GM23338 (cell line): ENCODE data around the gene ARAP1. TPM values are rescaled to one million over a fixed set of nuclear protein-coding genes. Genes with fewer than 3 reads are reported as not detected.

ENCODE experiments used
- ATAC-seq: fragments of 200-7000 bp; cut with Tn5 transposase; 3 replicates; pipeline ENCODE4 v1.9.1; 2020
- DNase-seq: peaks from one replicate; pipeline ENCODE4 v3.0.0-alpha.2; 2015; ENCODE audit warnings: low spot score
- H2AFZ ChIP-seq: fragments of 200-600 bp; sonication (generic); 2 replicates; pipeline ENCODE4 v1.8.0; 2016; ENCODE audit warnings: antibody characterized with exemption, mild to moderate bottlenecking, moderate library complexity
- H3F3A ChIP-seq: fragments of 200-600 bp; sonication (generic); replicated peaks from 2 replicates; pipeline ENCODE4 v1.8.0; 2017; ENCODE audit warnings: antibody characterized with exemption, mixed run types, low read depth
- H3K27ac ChIP-seq: fragments of 200-600 bp; sonication (generic); 2 replicates; pipeline ENCODE4 v1.6.1; 2016; ENCODE audit warnings: low read depth
- H3K27me3 ChIP-seq: fragments of 200-600 bp; sonication (generic); 2 replicates; pipeline ENCODE4 v1.8.0; 2016; ENCODE audit warnings: mild to moderate bottlenecking, mixed run types, moderate library complexity; ENCODE audit not compliant: insufficient read depth
- H3K36me3 ChIP-seq: fragments of 200-600 bp; sonication (generic); 2 replicates; pipeline ENCODE4 v1.8.0; 2016; ENCODE audit warnings: mild to moderate bottlenecking; ENCODE audit not compliant: insufficient read depth
- H3K4me1 ChIP-seq: fragments of 200-600 bp; sonication (generic); 2 replicates; pipeline ENCODE4 v1.8.0; 2016; ENCODE audit warnings: mild to moderate bottlenecking, moderate library complexity; ENCODE audit not compliant: insufficient read depth
- H3K4me2 ChIP-seq: fragments of 200-600 bp; sonication (generic); 2 replicates; pipeline ENCODE4 v1.7.1; 2017; ENCODE audit warnings: mixed run types
- H3K4me3 ChIP-seq: fragments of 200-600 bp; sonication (generic); 2 replicates; pipeline ENCODE4 v1.6.1; 2016; ENCODE audit warnings: mixed run types
- H3K79me2 ChIP-seq: fragments of 200-600 bp; sonication (generic); replicated peaks from 2 replicates; pipeline ENCODE4 v1.8.0; 2017; ENCODE audit warnings: mild to moderate bottlenecking; ENCODE audit not compliant: insufficient read depth
- H3K9me2 ChIP-seq: fragments of 200-600 bp; sonication (generic); 2 replicates; pipeline ENCODE4 v1.8.0; 2017; ENCODE audit not compliant: insufficient read depth
- H4K20me1 ChIP-seq: fragments of 200-600 bp; sonication (generic); replicated peaks from 2 replicates; pipeline ENCODE4 v1.8.0; 2017; ENCODE audit warnings: mild to moderate bottlenecking; ENCODE audit not compliant: insufficient read depth
- H3K27ac Mint-ChIP-seq: 2 replicates; pipeline ENCODE4 v1.8.0; 2020; ENCODE audit warnings: inconsistent platforms, mild to moderate bottlenecking, moderate library complexity, mixed read lengths
- H3K27me3 Mint-ChIP-seq: 3 replicates; pipeline ENCODE4 v1.8.0; 2022; ENCODE audit warnings: low read depth, mild to moderate bottlenecking, moderate library complexity, mixed read lengths, inconsistent platforms; ENCODE audit not compliant: insufficient read depth, poor library complexity
- H3K36me3 Mint-ChIP-seq: 3 replicates; pipeline ENCODE4 v1.8.0; 2021; ENCODE audit warnings: low read depth, mild to moderate bottlenecking, inconsistent platforms, moderate library complexity, mixed read lengths
- H3K4me1 Mint-ChIP-seq: 3 replicates; pipeline ENCODE4 v1.8.0; 2020; ENCODE audit warnings: mild to moderate bottlenecking, inconsistent platforms, mixed read lengths
- H3K4me3 Mint-ChIP-seq: 3 replicates; pipeline ENCODE4 v1.8.0; 2021; ENCODE audit warnings: moderate library complexity, mild to moderate bottlenecking, inconsistent platforms, mixed read lengths
- H3K9me3 Mint-ChIP-seq: 3 replicates; pipeline ENCODE4 v1.8.0; 2020; ENCODE audit warnings: moderate library complexity, mild to moderate bottlenecking, inconsistent platforms, mixed read lengths
- CREB1 ChIP-seq: fragments of 250-450 bp; sonication (Bioruptor Pico); IDR thresholded peaks from 2 replicates; pipeline ENCODE4 v1.5.0; 2020; ENCODE audit warnings: low read depth, mild to moderate bottlenecking, moderate library complexity
- EZH2 ChIP-seq: fragments of 200-600 bp; sonication (generic); IDR thresholded peaks from one replicate; pipeline ENCODE4 v1.8.0; 2017; ENCODE audit warnings: antibody characterized with exemption, mild to moderate bottlenecking, low read depth; ENCODE audit not compliant: unreplicated experiment
- NANOG ChIP-seq: IDR thresholded peaks from 2 replicates; pipeline ENCODE4 v1.6.1; 2016; ENCODE audit warnings: antibody characterized with exemption, borderline replicate concordance
- POLR2AphosphoS5 ChIP-seq: IDR thresholded peaks from 2 replicates; pipeline ENCODE4 v1.6.1; 2016; ENCODE audit warnings: antibody characterized with exemption, low read depth
- STAT1 ChIP-seq: IDR thresholded peaks from one replicate; pipeline ENCODE4 v1.6.1; 2016; ENCODE audit warnings: antibody characterized with exemption; ENCODE audit not compliant: unreplicated experiment
- ZNF114 ChIP-seq: fragments of 250-450 bp; sonication (Bioruptor Pico); IDR thresholded peaks from 2 replicates; pipeline ENCODE4 v1.5.0; 2020; ENCODE audit warnings: mild to moderate bottlenecking, moderate library complexity
- ZNF331 ChIP-seq: fragments of 250-450 bp; sonication (Bioruptor Pico); IDR thresholded peaks from 2 replicates; pipeline ENCODE4 v1.5.0; 2020; ENCODE audit warnings: low read depth, mild to moderate bottlenecking, moderate library complexity
- polyA plus RNA-seq: library from polyadenylated mRNA; unstranded; fragments of >200 nt; fragmentation: Nextera tagmentation; extraction: Ambion mirVana; gene quantifications from 2 replicates; pipeline ENCODE4 v1.2.1, GENCODE V29; 2016
- total RNA-seq: library from RNA; depleted of rRNA; stranded (reverse); fragments of >200 nt; shearing (Covaris generic); gene quantifications from 2 replicates; pipeline ENCODE4 v1.2.3, GENCODE V29; 2014
- TF ChIP-seq, protein P1 (sequence below): IDR thresholded peaks from 2 replicates; pipeline ENCODE4 v1.6.1; 2016; ENCODE audit warnings: antibody characterized with exemption
- TF ChIP-seq, protein P2 (sequence below): fragments of 250-450 bp; sonication (Bioruptor Pico); IDR thresholded peaks from 2 replicates; pipeline ENCODE4 v1.5.0; 2020; ENCODE audit warnings: mild to moderate bottlenecking, moderate library complexity
- TF ChIP-seq, protein P3 (sequence below), 2 experiments: fragments of 200-600 bp in 1 of 2; sonication (generic) in 1 of 2; conservative IDR thresholded peaks; 2 replicates each; pipeline versions ENCODE4 v1.5.1 to v1.6.1; 2016 to 2017; ENCODE audit warnings: antibody characterized with exemption in 2 of 2, low read depth in 2 of 2, mild to moderate bottlenecking in 2 of 2, moderate library complexity in 1 of 2
- TF ChIP-seq, protein P4 (sequence below): IDR thresholded peaks from one replicate; pipeline ENCODE4 v1.6.1; 2018; ENCODE audit warnings: antibody characterized with exemption; ENCODE audit not compliant: unreplicated experiment

The ARAP1 gene
- total and polyA plus RNA-seq, 2 experiments from 2014 or later, result 24.5 to 116 TPM

DNA sequence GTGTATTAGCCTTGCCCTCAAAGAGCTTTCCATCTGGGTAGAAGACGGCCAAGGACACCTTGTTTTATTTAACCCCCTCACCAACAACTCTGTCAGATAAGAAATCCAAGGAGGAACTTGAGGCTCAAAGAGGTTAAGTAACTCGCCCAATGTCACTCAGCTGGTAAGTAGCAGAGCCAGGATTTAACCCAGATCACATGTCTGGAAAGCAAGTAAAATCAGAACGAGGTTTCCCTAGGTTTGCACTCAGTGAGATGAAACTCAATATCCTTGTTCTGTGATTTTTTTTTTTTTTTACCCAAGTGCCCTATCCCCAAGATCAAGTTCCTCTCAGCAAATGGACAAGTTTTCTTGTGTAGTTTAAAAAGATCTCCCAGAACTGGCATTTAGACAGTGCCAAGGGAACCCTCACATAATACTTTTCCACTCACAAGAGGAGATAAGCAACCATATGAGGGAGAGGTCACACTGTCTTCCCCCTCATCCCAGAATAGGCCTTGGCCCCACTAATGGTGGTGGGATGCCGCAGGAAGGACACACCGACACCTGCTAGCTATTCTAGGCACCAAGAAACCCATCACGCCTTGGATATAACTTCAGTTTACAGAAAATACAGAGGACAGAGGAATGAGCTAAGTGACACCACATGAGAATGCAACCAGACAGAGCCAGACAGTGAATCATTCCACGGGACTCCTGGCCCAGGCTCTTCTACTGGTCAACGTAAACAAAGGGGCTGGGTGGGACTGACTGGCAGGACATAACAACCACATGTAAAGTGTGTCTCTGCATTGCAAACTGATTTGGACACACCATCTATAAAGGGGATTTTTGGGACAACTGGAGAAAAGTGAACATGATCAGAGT, 8.6 kb upstream of the ARAP1 start:
- peaks cover 3% of the 10 kb centered on the region; the same call in 1 of the 3 replicates for H3K36me3 Mint-ChIP-seq
- TF ChIP-seq ZNF114 (CRISPR knock-in tag) (no peak), CREB1 (CRISPR knock-in tag) (no peak), STAT1 (no peak), POLR2AphosphoS5 (no peak), NANOG (no peak), ZNF331 (CRISPR knock-in tag) (no peak), EZH2 (no peak)
- TF ChIP-seq, protein P1, sequence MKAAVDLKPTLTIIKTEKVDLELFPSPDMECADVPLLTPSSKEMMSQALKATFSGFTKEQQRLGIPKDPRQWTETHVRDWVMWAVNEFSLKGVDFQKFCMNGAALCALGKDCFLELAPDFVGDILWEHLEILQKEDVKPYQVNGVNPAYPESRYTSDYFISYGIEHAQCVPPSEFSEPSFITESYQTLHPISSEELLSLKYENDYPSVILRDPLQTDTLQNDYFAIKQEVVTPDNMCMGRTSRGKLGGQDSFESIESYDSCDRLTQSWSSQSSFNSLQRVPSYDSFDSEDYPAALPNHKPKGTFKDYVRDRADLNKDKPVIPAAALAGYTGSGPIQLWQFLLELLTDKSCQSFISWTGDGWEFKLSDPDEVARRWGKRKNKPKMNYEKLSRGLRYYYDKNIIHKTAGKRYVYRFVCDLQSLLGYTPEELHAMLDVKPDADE, result no peak
- TF ChIP-seq, protein P2, sequence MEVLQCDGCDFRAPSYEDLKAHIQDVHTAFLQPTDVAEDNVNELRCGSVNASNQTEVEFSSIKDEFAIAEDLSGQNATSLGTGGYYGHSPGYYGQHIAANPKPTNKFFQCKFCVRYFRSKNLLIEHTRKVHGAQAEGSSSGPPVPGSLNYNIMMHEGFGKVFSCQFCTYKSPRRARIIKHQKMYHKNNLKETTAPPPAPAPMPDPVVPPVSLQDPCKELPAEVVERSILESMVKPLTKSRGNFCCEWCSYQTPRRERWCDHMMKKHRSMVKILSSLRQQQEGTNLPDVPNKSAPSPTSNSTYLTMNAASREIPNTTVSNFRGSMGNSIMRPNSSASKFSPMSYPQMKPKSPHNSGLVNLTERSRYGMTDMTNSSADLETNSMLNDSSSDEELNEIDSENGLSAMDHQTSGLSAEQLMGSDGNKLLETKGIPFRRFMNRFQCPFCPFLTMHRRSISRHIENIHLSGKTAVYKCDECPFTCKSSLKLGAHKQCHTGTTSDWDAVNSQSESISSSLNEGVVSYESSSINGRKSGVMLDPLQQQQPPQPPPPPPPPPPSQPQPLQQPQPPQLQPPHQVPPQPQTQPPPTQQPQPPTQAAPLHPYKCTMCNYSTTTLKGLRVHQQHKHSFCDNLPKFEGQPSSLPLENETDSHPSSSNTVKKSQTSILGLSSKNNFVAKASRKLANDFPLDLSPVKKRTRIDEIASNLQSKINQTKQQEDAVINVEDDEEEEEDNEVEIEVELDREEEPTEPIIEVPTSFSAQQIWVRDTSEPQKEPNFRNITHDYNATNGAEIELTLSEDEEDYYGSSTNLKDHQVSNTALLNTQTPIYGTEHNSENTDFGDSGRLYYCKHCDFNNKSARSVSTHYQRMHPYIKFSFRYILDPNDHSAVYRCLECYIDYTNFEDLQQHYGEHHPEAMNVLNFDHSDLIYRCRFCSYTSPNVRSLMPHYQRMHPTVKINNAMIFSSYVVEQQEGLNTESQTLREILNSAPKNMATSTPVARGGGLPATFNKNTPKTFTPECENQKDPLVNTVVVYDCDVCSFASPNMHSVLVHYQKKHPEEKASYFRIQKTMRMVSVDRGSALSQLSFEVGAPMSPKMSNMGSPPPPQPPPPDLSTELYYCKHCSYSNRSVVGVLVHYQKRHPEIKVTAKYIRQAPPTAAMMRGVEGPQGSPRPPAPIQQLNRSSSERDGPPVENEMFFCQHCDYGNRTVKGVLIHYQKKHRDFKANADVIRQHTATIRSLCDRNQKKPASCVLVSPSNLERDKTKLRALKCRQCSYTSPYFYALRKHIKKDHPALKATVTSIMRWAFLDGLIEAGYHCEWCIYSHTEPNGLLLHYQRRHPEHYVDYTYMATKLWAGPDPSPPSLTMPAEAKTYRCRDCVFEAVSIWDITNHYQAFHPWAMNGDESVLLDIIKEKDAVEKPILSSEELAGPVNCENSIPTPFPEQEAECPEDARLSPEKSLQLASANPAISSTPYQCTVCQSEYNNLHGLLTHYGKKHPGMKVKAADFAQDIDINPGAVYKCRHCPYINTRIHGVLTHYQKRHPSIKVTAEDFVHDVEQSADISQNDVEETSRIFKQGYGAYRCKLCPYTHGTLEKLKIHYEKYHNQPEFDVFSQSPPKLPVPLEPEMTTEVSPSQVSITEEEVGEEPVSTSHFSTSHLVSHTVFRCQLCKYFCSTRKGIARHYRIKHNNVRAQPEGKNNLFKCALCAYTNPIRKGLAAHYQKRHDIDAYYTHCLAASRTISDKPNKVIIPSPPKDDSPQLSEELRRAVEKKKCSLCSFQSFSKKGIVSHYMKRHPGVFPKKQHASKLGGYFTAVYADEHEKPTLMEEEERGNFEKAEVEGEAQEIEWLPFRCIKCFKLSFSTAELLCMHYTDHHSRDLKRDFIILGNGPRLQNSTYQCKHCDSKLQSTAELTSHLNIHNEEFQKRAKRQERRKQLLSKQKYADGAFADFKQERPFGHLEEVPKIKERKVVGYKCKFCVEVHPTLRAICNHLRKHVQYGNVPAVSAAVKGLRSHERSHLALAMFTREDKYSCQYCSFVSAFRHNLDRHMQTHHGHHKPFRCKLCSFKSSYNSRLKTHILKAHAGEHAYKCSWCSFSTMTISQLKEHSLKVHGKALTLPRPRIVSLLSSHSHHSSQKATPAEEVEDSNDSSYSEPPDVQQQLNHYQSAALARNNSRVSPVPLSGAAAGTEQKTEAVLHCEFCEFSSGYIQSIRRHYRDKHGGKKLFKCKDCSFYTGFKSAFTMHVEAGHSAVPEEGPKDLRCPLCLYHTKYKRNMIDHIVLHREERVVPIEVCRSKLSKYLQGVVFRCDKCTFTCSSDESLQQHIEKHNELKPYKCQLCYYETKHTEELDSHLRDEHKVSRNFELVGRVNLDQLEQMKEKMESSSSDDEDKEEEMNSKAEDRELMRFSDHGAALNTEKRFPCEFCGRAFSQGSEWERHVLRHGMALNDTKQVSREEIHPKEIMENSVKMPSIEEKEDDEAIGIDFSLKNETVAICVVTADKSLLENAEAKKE (CRISPR knock-in tag), result no peak
- TF ChIP-seq, protein P3, sequence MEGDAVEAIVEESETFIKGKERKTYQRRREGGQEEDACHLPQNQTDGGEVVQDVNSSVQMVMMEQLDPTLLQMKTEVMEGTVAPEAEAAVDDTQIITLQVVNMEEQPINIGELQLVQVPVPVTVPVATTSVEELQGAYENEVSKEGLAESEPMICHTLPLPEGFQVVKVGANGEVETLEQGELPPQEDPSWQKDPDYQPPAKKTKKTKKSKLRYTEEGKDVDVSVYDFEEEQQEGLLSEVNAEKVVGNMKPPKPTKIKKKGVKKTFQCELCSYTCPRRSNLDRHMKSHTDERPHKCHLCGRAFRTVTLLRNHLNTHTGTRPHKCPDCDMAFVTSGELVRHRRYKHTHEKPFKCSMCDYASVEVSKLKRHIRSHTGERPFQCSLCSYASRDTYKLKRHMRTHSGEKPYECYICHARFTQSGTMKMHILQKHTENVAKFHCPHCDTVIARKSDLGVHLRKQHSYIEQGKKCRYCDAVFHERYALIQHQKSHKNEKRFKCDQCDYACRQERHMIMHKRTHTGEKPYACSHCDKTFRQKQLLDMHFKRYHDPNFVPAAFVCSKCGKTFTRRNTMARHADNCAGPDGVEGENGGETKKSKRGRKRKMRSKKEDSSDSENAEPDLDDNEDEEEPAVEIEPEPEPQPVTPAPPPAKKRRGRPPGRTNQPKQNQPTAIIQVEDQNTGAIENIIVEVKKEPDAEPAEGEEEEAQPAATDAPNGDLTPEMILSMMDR (conservative IDR thresholded peaks at IDR 0.05; ENCODE audit: low read depth in 2 of 2), result no peak
- TF ChIP-seq, protein P4, sequence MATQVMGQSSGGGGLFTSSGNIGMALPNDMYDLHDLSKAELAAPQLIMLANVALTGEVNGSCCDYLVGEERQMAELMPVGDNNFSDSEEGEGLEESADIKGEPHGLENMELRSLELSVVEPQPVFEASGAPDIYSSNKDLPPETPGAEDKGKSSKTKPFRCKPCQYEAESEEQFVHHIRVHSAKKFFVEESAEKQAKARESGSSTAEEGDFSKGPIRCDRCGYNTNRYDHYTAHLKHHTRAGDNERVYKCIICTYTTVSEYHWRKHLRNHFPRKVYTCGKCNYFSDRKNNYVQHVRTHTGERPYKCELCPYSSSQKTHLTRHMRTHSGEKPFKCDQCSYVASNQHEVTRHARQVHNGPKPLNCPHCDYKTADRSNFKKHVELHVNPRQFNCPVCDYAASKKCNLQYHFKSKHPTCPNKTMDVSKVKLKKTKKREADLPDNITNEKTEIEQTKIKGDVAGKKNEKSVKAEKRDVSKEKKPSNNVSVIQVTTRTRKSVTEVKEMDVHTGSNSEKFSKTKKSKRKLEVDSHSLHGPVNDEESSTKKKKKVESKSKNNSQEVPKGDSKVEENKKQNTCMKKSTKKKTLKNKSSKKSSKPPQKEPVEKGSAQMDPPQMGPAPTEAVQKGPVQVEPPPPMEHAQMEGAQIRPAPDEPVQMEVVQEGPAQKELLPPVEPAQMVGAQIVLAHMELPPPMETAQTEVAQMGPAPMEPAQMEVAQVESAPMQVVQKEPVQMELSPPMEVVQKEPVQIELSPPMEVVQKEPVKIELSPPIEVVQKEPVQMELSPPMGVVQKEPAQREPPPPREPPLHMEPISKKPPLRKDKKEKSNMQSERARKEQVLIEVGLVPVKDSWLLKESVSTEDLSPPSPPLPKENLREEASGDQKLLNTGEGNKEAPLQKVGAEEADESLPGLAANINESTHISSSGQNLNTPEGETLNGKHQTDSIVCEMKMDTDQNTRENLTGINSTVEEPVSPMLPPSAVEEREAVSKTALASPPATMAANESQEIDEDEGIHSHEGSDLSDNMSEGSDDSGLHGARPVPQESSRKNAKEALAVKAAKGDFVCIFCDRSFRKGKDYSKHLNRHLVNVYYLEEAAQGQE, result no peak
- Histone ChIP-seq H3K27ac (no peak overlapping the region), H3K4me1 (peaks cover 9% of the 10 kb centered on the region; the same call in 1 of the 2 replicates), H3K4me2 (no peak overlapping the region), H3K9me2 (no peaks in the 10 kb centered on the region), H3F3A (no peaks in the 10 kb centered on the region), H2AFZ (no peak overlapping the region), H3K27me3 (no peaks in the 10 kb centered on the region), H3K36me3 (no peaks in the 10 kb centered on the region), H4K20me1 (no peaks in the 10 kb centered on the region; the same call in 1 of the 2 replicates), H3K79me2 (no peaks in the 10 kb centered on the region), H3K4me3 (no peak overlapping the region)
- peaks cover 9% of the 10 kb centered on the region for H3K27me3 Mint-ChIP-seq
- no peak overlapping the region for H3K27ac Mint-ChIP-seq
- no peaks in the 10 kb centered on the region for H3K9me3 Mint-ChIP-seq
- DNase-seq (no peak), ATAC-seq (no peak)
- peaks cover 17% of the 10 kb centered on the region; the same call in 2 of the 3 replicates for H3K4me1 Mint-ChIP-seq
- no peak overlapping the region for H3K4me3 Mint-ChIP-seq
